HG03135 (cell line): ENCODE data around the gene EPHA7.

ENCODE experiments used
- ATAC-seq: cut with Tn5 transposase; IDR thresholded peaks from one replicate; pipeline ENCODE4 v1.9.1; 2021; ENCODE audit warnings: mild to moderate bottlenecking, moderate library complexity; ENCODE audit not compliant: unreplicated experiment

Gene EPHA7

DNA sequence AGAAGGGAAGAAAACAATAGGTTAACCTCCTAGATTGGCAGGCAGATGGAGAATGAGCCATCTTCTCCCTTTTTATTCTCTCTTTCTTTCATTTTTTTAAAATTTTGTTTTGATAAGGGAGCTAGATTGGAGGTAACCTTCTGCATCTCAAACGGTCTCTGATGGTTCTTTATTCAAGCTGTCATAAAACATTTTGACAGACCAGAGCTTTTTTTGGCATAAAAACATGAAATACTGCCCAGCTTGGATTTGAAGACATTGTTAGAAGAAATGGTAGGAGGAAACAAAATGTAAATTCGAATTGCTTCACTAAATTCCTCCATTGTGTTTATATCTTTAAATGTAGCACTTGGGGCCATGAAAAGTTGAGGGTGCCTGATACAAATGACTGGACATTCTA is 158.5 kb downstream of the EPHA7 start:
- ATAC-seq: no peak

DNA sequence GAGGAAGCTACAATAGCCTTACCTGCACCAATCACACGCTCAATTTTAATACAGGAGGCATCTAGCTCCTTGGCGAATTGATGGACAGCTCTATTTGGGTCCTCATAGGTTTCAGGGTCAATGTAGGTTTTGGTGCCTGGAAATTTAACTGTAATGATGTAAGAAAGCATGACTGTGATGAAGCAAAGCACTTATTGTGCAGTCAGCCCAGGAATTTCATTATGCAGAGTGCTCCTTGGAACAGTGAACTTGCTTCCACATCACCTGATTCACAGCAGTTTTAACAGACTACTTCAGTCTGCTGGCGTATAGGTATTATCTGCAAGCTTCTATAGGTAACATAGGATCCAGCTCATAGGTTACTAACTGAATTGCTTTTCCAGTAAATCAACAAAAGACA is 160.0 kb downstream of the EPHA7 start:
- no peak for ATAC-seq

DNA sequence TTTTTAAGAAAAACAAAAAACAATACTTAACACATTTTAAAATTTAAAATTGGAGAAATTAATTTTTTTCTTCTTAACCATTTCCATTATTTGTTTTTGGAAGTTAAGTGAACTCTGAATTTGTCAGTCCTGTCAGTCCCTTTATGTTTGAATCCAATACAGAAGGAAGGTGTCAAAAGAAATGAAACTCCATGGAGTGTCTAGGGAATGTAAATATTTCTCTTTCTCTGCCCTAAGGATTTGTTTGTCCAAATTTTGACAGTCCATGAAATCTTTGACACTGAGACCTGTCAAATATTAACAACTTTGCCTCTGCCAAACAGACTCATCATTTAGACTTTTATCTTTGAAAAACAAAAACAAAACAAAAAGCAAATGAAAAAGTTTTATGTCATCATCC is 166.4 kb downstream of the EPHA7 start:
- ATAC-seq: no peak

DNA sequence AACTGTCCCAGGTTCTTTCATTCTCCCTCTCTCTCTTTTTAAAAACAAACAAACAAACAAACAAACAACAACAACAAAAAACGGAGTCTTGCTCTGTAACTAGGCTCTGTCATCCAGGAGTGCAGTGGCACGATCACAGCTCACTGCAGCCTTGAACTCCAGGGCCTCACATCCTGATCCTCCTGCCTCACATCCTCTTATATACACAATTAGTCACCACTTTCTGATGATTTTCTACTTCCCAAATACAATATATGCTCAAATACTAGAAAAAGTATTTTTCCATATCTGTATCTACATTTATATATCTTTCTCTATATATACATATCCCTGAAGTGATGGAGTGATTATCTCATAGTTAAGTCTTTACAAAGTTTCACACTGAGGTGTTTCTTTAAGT is 170.7 kb downstream of the EPHA7 start:
- ATAC-seq: no peak

DNA sequence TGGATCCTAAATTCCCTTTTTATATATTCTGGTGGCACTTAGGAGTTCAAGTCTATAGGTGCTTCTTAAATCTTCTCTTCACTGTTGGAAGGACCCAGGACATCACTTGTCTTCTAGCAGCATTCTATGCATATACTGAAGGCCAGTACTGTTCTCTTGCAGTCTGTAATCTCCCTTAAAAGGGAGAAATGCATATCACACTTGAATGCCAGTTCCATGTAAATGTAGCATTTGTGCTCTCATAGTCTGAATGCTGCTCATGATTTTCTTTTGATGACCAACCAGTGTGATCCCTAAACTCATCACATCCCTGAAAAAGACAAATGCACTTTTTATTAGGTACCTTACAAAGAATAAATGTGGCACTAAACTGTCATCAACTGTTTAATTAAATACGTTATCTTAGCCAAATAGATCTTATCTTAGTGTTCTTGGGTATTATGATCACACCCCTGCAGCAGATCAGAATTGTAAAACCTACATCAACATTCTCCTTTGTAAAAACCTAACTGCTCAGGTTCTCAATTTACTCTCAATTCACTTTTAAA is 176.1 kb downstream of the EPHA7 start:
- no peak for ATAC-seq

DNA sequence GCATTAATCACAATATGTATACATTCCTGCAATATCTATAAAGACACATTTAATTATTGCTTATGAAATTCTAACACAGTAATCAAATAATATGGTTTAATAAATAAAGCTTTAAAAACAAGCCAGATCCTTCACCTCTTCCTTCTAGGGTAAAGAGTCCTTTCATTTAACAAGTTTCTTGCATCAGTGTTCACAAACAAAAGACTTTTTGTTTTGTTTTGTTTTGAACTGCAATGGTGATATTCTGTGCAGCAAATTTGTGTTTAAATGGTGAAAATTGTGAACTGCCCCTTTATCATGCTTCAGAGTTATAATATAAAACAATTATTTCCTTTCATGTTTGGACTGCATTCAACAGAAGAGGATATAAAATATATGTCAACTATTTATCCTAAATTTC is 177.3 kb downstream of the EPHA7 start:
- no peak for ATAC-seq

DNA sequence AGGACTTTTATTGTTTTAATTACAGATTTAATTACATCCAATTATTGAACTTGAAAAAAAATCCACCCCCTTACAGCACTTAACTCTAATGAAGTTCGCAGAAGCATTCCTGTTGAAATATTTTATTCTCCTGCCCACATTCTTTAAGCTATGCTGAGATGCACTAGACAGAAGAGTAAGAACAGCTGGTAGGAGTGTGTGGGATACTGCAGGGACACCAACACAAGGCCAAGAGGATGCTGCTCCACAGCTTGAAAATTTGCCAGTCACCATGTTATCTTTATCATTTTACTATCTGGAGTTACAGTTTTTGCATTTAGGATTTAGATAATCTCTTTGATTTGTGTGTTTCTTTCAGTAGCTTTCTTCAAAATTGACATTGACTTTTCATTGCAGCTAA is 180.7 kb downstream of the EPHA7 start:
- ATAC-seq: no peak

DNA sequence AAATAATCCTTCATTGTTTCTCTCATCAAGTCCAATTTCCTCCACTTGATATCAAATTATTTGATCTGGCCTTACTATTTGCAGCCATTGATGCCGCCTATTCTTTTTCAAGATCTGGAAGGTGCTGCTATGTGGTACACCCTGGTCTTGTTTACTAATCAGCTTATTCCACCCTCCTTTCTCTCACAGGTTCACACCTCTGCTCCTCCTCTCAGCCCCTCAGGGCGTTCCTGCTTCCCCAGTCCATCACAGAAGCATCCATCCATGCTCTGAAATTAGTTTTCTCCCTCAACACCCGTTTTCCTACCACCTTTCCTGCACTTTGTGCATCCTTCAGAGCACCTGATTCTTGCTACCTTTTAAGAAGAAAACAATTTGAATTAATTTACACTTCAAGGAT is 183.6 kb downstream of the EPHA7 start:
- ATAC-seq: no peak

DNA sequence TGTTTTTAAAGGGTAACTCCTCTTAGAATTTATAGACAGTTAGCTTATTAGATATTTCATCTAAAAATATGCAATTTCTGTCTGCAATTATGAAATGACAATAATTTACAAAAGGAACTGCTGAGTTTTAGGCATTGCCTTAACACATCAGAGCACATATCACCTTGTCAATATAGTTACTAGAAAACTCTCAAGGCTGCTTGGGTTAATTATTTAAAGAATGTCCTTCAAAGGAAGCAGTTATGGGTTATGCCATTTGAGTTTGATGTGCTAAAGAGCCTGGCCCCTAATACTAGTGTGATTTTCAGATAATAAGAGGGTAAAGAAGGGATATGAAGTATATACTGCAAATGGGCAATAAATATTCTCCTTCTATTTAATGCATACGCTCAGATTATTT is 192.5 kb downstream of the EPHA7 start:
- ATAC-seq: no peak

DNA sequence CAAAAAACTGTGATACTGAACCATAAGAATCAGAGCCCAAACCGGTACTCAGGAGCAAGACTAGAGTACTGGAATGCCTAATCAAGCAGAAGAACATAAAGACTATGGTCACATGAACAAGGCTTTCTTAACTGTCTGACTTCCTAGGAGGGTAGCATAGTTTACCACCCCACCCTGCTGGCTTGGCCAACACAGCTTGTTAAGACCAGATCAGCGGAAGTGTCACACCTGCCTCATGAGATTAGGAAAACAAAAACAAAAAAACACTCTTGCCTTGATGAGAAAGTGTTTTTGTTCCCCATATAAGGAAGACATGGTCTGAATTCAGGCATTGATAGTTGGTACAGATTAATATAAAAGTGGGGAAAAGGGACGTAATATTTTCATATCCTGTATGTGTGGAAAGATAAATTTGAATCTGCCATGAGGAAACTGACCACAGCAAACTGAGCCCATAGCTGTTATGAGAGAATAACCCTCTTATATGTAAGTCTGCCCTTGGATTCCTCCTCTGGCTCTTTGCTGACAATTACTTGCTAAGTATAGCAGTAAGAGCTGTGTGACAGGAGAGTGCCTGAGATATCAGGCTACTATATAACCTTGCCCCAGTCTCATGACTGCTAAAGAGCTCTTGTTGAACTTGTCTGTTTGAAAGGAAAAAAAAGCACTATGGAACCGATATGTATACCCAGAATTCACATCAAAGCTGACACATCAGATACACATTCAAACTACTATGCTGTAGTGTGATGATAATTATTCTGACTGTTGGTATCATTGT is 197.1 kb downstream of the EPHA7 start:
- no peak for ATAC-seq

DNA sequence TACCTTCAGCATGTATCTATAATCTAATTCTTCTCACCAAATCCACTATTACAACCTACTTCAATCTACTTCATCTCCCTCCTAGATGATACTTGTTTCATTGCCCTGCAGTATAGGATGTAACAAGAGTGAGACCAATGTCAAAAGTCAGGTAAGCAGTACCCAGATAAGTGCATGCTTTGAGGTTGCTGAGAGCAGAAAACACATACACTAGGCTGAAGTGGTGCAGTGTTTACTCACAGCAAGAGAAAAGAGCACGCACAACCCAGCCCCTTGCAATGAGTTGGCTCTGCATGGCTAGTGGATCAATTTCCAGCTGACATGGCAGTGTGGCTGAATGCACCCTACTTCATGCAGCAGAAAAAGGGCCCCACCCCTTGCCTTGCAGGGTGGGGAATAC is 199.9 kb downstream of the EPHA7 start:
- ATAC-seq: no peak

DNA sequence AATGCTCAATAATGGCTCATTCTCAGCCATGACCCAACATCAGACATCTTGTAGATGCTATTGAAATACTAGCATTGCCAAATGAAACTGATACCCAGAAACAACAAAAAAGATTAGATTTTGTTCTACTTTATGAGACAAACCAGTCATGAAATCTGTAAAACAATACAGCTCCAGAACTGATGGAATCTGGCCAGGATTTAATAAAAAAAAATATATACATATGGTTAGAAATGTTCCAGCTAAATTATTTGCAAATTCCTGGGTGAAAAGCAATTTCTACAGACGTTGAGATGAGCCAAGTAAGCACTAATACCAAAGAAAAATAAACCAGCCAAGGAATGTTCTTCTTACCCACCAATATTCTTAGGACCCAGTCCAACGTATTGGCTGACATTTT is 201.3 kb downstream of the EPHA7 start:
- no peak for ATAC-seq

DNA sequence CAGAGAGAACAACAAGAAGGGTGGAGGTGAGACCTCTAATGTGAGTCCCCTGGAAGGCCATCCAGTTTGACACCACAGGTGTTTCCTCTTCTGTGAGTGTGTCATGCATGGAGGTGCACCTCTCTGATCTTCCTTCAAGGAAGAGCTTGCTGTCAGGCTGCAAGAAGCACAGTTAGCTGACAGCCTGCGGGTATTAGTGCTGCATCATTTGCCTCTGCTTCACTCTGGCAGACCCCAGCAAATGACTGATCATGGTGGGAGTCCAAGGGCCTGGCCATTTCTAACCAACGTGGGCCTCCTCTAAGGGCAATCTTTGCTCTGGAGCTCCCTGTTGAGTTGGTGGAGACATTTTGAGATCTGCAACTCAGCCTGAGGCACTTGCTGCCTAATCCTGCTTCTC is 206.3 kb downstream of the EPHA7 start:
- no peak for ATAC-seq

DNA sequence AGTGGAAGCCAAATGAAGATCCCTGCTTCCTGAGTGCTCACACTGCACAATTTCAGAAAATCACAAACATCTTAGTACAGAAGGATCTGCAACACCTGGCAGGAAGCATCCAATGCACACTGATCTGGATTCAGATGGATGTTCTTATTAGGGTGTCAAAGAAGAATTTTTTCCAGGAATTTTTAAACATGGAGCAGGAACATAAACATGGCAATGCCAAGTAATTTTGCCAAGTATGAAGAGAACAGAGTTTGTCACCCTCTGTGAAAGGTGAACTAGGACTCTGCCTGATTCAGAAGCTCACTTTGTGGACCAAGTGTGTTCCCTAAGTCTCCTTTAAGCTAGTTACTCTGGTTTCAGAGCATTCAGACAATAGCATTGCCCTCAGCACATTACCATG is 208.5 kb downstream of the EPHA7 start:
- ATAC-seq: no peak

DNA sequence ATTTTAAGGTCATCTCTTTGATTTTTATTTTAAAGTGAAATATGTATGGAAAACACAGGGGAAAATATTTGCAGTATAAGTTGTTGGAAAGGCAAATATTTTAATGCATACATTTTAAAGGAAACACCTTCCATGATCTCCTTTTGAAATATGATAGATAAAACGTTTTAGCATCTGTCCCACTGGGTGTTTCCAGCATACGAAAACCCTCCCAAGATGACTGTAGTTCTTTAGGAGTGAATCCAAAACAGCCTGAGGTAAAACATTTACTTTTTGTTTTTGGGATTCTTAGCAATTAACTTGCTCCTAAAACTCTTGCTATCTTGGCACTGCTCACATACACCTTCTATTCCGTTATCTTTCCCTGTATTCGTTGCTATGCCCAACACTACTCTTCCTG is 210.0 kb downstream of the EPHA7 start:
- no peak for ATAC-seq

DNA sequence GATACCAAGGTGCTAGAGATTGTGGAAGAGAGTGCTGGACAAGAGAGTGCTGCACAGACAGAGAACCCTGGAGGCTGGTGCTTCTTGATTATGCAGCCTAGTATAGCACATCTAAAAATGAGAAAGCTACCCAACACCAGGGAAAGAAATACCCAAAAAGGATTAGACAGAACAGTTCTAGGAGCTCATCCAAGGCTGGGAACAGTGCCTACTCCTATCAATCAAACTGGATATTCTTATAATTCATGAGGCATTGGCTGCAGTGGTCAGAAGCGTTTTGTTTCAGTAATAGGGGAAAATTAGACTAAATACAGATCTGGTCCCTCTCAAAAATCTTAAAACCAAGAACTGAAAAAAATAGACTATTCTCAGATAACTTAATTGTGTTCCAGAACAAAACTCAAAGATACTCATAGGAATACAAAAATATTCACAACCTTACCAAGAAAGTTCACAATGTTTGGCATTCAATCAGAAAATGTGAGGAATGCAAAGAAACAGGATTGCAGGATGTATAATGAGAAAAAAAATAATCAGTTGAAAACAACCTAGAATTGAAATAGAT is 222.9 kb downstream of the EPHA7 start:
- no peak for ATAC-seq

DNA sequence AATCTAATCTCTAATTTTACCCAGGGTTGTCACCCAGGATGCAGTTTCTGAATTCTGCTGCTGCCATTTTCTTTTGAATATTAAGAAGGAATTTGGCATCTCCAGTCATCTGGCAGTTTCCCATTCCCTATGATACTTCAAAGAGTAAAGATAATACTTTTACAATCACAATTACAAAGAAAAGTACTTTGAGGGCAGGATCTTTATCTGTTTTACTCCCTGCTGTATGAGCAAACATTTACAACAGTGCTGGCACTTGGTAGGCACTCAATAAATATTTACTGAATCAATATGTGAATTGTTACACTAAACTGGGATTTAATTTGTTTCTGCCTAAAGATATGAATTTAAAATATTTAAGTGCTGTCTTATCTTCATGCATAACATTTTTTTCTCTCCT is 224.9 kb downstream of the EPHA7 start:
- no peak for ATAC-seq

DNA sequence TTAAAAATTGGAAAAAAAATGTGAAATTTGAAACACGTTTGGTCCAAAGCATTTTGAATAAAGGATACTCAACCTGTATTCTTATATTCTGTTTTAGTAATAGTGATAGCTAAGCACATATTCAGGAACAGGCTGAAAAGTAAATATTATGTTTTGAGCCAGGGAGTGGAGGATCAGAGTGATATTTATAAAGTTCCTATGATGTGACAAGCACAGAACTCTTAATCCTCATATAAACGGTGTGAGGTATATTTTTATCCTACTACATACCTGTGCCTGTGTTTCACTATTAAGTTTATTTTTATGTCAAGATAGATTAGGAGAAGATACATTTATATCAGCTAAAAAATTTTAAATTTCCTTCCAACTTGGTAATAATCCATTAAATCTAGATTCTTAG is 225.5 kb downstream of the EPHA7 start:
- ATAC-seq: no peak
